Hippocampal formation (tissue), 2 donors: ENCODE results near the gene FAM216B.

Source experiments
- DNase-seq, 2 donors: peaks; one replicate each; lab custom pipeline; 2025; lab: John Stamatoyannopoulos, UW

The FAM216B gene

GRCh38 chr13:42834946-42835345 lies 53.6 kb downstream of the FAM216B start:
- DNase-seq = no peak

- DNase-seq = no peak
These were observed 55.7 kb downstream of the FAM216B start for GRCh38 chr13:42836930-42837690.
